HG02884 (cell line): ENCODE results near the gene NPHP4.
"Not testable (repeated sequence)": the region's sequence is repeated elsewhere in the genome, so short reads cannot be mapped to it uniquely, and the experiment has no call there.

Source experiments
- ATAC-seq: cut with Tn5 transposase; IDR thresholded peaks from one replicate; pipeline ENCODE4 v1.9.1; 2021; ENCODE audit warnings: mild to moderate bottlenecking, moderate library complexity; ENCODE audit not compliant: unreplicated experiment

The NPHP4 gene

GRCh38 chr1:5896706-5897660, 95.2 kb downstream of the NPHP4 start:
- no peak for ATAC-seq

GRCh38 chr1:5895446-5896406, 96.5 kb downstream of the NPHP4 start:
- ATAC-seq, result no peak

GRCh38 chr1:5893699-5894278, 98.4 kb downstream of the NPHP4 start:
- not testable (repeated sequence) for ATAC-seq

GRCh38 chr1:5892329-5892728, 99.9 kb downstream of the NPHP4 start:
- no peak for ATAC-seq

- ATAC-seq, result no peak
Observed at GRCh38 chr1:5891736-5892135, 100.5 kb downstream of the NPHP4 start.

GRCh38 chr1:5891137-5891536, 101.1 kb downstream of the NPHP4 start:
- ATAC-seq, result no peak

GRCh38 chr1:5890346-5891106, 101.7 kb downstream of the NPHP4 start:
- no peak for ATAC-seq

- ATAC-seq, result no peak
Observed at GRCh38 chr1:5889901-5890300, 102.3 kb downstream of the NPHP4 start.

- ATAC-seq, result no peak
Observed at GRCh38 chr1:5889462-5889861, 102.8 kb downstream of the NPHP4 start.

- ATAC-seq, result no peak
Observed at GRCh38 chr1:5888606-5889211, 103.5 kb downstream of the NPHP4 start.

- ATAC-seq, result no peak
Observed at GRCh38 chr1:5887971-5888361, 104.3 kb downstream of the NPHP4 start.

GRCh38 chr1:5887349-5887970, 104.8 kb downstream of the NPHP4 start:
- no peak for ATAC-seq

GRCh38 chr1:5886541-5887348, 105.5 kb downstream of the NPHP4 start:
- ATAC-seq, result no peak

GRCh38 chr1:5886140-5886483, 106.1 kb downstream of the NPHP4 start:
- no peak for ATAC-seq

- no peak for ATAC-seq
Observed at GRCh38 chr1:5885471-5886139, 106.6 kb downstream of the NPHP4 start.

GRCh38 chr1:5884110-5884509, 108.1 kb downstream of the NPHP4 start:
- ATAC-seq, result no peak

GRCh38 chr1:5883129-5884048, 108.8 kb downstream of the NPHP4 start:
- no peak for ATAC-seq
